ENCODE measurements around the gene THPO. TPM values are rescaled to one million over a fixed set of nuclear protein-coding genes. Genes with fewer than 3 reads are reported as not detected.

The THPO gene
- total RNA-seq, 1 experiment from 2014 or later = 0.55 TPM

DNA sequence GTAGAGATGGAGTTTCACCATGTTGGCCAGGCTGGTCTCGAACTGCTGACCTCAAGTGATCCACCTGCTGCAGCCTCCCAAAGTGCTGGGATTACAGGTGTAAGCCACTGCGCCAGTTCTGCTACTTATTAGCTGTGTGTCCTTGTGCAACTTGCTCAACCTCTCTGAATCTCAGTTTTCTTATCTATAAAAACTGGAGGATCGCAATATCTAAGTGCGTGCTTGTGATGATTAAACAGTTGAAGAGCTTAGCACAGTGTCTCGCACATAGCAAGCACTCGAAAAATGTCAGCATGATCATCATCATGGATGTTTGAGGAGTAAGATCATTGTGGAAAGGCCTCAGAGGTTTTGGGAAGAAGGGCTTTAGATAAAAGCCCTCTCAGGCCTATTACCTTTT lies 27.4 kb downstream of the THPO start:
- Mint-ChIP-seq H3K36me3 (peaks cover 9% of the 10 kb centered on the region), H3K27ac (no peak overlapping the region; the same call in 1 of the 2 replicates), H3K4me3 (no peak overlapping the region), H3K27me3 (ENCODE audit: low read depth) (no peaks in the 10 kb centered on the region), H3K9me3 (no peaks in the 10 kb centered on the region), H3K4me1 (peaks cover 14% of the 10 kb centered on the region)
- TF ChIP-seq GTF2I (CRISPR knock-in tag; conservative IDR thresholded peaks at IDR 0.05) (no peak), ZNF263 (CRISPR knock-in tag; IDR thresholded peaks at IDR 0.05; ENCODE audit: low read depth) (no peak)
- TF ChIP-seq, protein P1, sequence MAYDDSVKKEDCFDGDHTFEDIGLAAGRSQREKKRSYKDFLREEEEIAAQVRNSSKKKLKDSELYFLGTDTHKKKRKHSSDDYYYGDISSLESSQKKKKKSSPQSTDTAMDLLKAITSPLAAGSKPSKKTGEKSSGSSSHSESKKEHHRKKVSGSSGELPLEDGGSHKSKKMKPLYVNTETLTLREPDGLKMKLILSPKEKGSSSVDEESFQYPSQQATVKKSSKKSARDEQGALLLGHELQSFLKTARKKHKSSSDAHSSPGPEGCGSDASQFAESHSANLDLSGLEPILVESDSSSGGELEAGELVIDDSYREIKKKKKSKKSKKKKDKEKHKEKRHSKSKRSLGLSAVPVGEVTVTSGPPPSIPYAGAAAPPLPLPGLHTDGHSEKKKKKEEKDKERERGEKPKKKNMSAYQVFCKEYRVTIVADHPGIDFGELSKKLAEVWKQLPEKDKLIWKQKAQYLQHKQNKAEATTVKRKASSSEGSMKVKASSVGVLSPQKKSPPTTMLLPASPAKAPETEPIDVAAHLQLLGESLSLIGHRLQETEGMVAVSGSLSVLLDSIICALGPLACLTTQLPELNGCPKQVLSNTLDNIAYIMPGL (CRISPR knock-in tag; IDR thresholded peaks at IDR 0.05) = no peak
- CTCF ChIA-PET = interaction anchor here (1.1 to 1.5 kb wide), 2 partner anchors 12 to 163 kb away, joined by 3 to 8 read pairs; partner anchors contain the start of gene FAM131A
- DNase-seq (ENCODE audit: low spot score) (no peak), ATAC-seq (no peak)
- POLR2A ChIA-PET = interaction anchor here (1.3 kb wide), 1 partner anchor 13 kb away, joined by 3 read pairs; the partner anchor contains the start of gene FAM131A

DNA sequence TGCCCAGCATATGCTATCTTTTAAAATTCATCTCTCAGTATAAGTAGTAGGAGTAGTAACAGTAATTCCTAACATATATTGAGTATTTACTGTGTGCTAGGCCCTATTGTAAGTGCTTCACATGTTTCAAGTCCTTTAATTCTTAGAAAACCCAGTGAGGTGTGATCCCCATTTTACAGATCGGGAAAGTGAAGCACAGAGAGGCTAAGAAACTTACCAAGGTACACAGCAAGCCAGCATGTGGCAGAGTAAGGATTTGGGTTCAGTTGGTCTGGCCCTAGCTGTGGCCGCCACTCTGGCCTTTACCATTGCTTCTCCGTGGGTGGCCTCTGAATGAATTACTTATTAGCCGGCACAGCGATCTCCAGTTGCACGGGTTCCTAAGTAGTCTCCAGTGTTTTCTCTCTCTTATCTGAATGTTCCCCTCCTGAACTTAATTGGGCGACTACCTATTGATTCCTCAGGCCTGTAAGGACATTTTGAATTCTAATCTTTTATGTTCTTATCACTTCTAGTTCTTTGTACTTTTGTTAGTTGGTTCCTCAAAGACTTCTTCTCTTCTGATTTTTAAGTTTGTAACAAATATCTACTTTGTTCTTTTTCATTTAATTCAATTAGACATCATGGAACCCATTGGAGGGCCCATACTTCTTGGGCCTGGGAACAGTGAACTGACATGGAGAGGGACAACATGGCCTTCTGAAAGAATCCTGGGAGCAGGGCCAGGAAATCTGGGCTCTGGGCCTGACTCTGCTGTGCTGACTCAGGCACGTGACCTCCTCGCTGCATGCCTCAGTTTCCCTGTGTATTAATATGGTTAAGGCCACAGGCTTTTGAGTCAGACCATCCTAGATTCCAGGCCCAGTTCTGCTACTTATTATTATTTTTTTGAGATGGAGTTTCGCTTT lies 28.2 kb downstream of the THPO start:
- POLR2A ChIA-PET = interaction anchor here (1.3 kb wide), 1 partner anchor 13 kb away, joined by 3 read pairs; the partner anchor contains the start of gene FAM131A

More for the DNA sequence above, 28.2 kb downstream of the THPO start:
- Mint-ChIP-seq H3K27ac (no peak overlapping the region), H3K36me3 (peaks cover 3% of the 10 kb centered on the region), H3K27me3 (ENCODE audit: low read depth) (no peaks in the 10 kb centered on the region), H3K4me1 (peaks cover 19% of the 10 kb centered on the region), H3K9me3 (no peaks in the 10 kb centered on the region), H3K4me3 (no peak overlapping the region)
- DNase-seq (ENCODE audit: low spot score) = no peak
- CTCF ChIA-PET = no interaction called here
- no peak for ATAC-seq
- TF ChIP-seq NFE2L1 (CRISPR knock-in tag; IDR thresholded peaks at IDR 0.05) (no peak), CTCF (IDR thresholded peaks at IDR 0.05) (no peak), MXD4 (CRISPR knock-in tag; IDR thresholded peaks at IDR 0.05; ENCODE audit: borderline replicate concordance) (no peak), FOXK1 (CRISPR knock-in tag; IDR thresholded peaks at IDR 0.05) (no peak), CDX4 (CRISPR knock-in tag; IDR thresholded peaks at IDR 0.05; ENCODE audit: borderline replicate concordance) (no peak), MAX (CRISPR knock-in tag; IDR thresholded peaks at IDR 0.05) (no peak), IRF2 (CRISPR knock-in tag; IDR thresholded peaks at IDR 0.05; ENCODE audit: borderline replicate concordance, low read depth) (no peak), SOX15 (CRISPR knock-in tag; IDR thresholded peaks at IDR 0.05) (no peak)
- TF ChIP-seq, protein P2, sequence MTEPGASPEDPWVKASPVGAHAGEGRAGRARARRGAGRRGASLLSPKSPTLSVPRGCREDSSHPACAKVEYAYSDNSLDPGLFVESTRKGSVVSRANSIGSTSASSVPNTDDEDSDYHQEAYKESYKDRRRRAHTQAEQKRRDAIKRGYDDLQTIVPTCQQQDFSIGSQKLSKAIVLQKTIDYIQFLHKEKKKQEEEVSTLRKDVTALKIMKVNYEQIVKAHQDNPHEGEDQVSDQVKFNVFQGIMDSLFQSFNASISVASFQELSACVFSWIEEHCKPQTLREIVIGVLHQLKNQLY (CRISPR knock-in tag; IDR thresholded peaks at IDR 0.05) = no peak
- TF ChIP-seq, protein P3, sequence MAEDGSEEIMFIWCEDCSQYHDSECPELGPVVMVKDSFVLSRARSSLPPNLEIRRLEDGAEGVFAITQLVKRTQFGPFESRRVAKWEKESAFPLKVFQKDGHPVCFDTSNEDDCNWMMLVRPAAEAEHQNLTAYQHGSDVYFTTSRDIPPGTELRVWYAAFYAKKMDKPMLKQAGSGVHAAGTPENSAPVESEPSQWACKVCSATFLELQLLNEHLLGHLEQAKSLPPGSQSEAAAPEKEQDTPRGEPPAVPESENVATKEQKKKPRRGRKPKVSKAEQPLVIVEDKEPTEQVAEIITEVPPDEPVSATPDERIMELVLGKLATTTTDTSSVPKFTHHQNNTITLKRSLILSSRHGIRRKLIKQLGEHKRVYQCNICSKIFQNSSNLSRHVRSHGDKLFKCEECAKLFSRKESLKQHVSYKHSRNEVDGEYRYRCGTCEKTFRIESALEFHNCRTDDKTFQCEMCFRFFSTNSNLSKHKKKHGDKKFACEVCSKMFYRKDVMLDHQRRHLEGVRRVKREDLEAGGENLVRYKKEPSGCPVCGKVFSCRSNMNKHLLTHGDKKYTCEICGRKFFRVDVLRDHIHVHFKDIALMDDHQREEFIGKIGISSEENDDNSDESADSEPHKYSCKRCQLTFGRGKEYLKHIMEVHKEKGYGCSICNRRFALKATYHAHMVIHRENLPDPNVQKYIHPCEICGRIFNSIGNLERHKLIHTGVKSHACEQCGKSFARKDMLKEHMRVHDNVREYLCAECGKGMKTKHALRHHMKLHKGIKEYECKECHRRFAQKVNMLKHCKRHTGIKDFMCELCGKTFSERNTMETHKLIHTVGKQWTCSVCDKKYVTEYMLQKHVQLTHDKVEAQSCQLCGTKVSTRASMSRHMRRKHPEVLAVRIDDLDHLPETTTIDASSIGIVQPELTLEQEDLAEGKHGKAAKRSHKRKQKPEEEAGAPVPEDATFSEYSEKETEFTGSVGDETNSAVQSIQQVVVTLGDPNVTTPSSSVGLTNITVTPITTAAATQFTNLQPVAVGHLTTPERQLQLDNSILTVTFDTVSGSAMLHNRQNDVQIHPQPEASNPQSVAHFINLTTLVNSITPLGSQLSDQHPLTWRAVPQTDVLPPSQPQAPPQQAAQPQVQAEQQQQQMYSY (CRISPR knock-in tag; IDR thresholded peaks at IDR 0.05) = no peak
- TF ChIP-seq, protein P1 (CRISPR knock-in tag; IDR thresholded peaks at IDR 0.05) = no peak
- TF ChIP-seq, protein P4, sequence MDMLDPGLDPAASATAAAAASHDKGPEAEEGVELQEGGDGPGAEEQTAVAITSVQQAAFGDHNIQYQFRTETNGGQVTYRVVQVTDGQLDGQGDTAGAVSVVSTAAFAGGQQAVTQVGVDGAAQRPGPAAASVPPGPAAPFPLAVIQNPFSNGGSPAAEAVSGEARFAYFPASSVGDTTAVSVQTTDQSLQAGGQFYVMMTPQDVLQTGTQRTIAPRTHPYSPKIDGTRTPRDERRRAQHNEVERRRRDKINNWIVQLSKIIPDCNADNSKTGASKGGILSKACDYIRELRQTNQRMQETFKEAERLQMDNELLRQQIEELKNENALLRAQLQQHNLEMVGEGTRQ (CRISPR knock-in tag; IDR thresholded peaks at IDR 0.05) = no peak
